ENCODE measurements around the gene CD40LG.

GRCh38 chrX:136623396-136623795, 24.6 kb upstream of the CD40LG start:
- no peak for TF ChIP-seq CTCF (IDR thresholded peaks at IDR 0.05)
- TF ChIP-seq POLR2A (IDR thresholded peaks at IDR 0.05): no peak

Measured in esophagus squamous epithelium (tissue), 4 donors.